OCI-LY3 (cell line): ENCODE measurements around the gene S100A10.

Source experiments
- CTCF ChIP-seq: fragments of 200-600, 300-600 bp; sonication (generic); IDR thresholded peaks from 2 replicates; pipeline ENCODE4 v1.5.1; 2014; ENCODE audit warnings: antibody characterized with exemption, low read length, low read depth
- EZH2phosphoT487 ChIP-seq: fragments of 200-600 bp; shearing (Covaris generic); IDR thresholded peaks from 2 replicates; pipeline ENCODE4 v1.6.1; 2018; ENCODE audit warnings: antibody characterized with exemption, mixed run types, low read depth

- TF ChIP-seq CTCF (no peak), EZH2phosphoT487 (no peak)
Measured at GRCh38 chr1:151961833-151962232, 31.8 kb downstream of the S100A10 start.
